H1 (cell line): Measurements from ENCODE around the gene RARB. TPM values are rescaled to one million over a fixed set of nuclear protein-coding genes. Genes with fewer than 3 reads are reported as not detected.

Experiments
- HDAC6 ChIP-seq: IDR thresholded peaks from one replicate; pipeline ENCODE4 v1.7.1; 2012; ENCODE audit warnings: low read depth, mild to moderate bottlenecking, inconsistent platforms, low read length, moderate library complexity
- POU5F1 ChIP-seq: IDR thresholded peaks from 2 replicates; pipeline ENCODE4 v1.6.1; 2011; ENCODE audit warnings: low read depth, mild to moderate bottlenecking, low read length, moderate library complexity
- RAD21 ChIP-seq, 2 experiments: IDR thresholded peaks in 1 of 2; conservative IDR thresholded peaks in 1 of 2; 2 replicates each; pipeline ENCODE4 v1.6.1; 2011; ENCODE audit warnings: low read depth in 2 of 2, low read length in 2 of 2, improper control_type of control experiment in 1 of 2, inconsistent platforms in 1 of 2, mild to moderate bottlenecking in 1 of 2, moderate library complexity in 1 of 2
- polyA plus RNA-seq, 7 experiments: library from polyadenylated mRNA; depleted of rRNA in 3 of 7; stranded (reverse) in 5 of 7; unstranded in 2 of 7; fragments of >200 nt in 5 of 7; fragments of 200-250 nt in 2 of 7; gene quantifications; 1 replicate in 5 of 7; 2 replicates in 1 of 7; 4 replicates in 1 of 7; pipeline versions ENCODE4 v1.2.1 to v1.2.3, GENCODE V29; 2011 to 2013; ENCODE audit warnings: missing spikeins in 2 of 7, mixed read lengths in 2 of 7
- total RNA-seq: library from RNA; stranded (reverse); fragmentation: NEBNext Ultra II Directional; extraction: Animal tissue kit (Norgen Biotek cat#: 25700); gene quantifications from 2 replicates; pipeline ENCODE4 v1.2.1, GENCODE V29; 2021

RARB gene
- total and polyA plus RNA-seq, 2 of the 8 experiments (the other 6 are each of a cell fraction or from before 2014, with no cell fraction given) = 0.15 to 0.22 TPM

GRCh38 chr3:25536521-25537391 lies 108.7 kb downstream of the RARB start (continued):
- TF ChIP-seq RAD21 (IDR thresholded peaks at IDR 0.05 in 1 of 2, conservative IDR thresholded peaks at IDR 0.05 in 1 of 2; ENCODE audit: low read depth in 2 of 2, low read length in 2 of 2) (no peak), POU5F1 (no peak), HDAC6 (no peak)
